HG03575 (cell line): ENCODE data around the gene MFRP.

ENCODE experiments used
- ATAC-seq: cut with Tn5 transposase; IDR thresholded peaks from one replicate; pipeline ENCODE4 v1.9.1; 2021; ENCODE audit not compliant: unreplicated experiment, insufficient number of reproducible peaks, low FRiP score; ENCODE audit errors: extremely low read depth

MFRP gene

GRCh38 chr11:119341222-119342022, 5.1 kb downstream of the MFRP start:
- ATAC-seq = no peak

- ATAC-seq = no peak
Observed at GRCh38 chr11:119340335-119341221, 5.9 kb downstream of the MFRP start, which contains the start of gene C1QTNF5. C1QTNF5 (minus strand) TSS chr11:119340883; CDS start chr11:119340397, 486 bp downstream.

- no peak for ATAC-seq
Observed at GRCh38 chr11:119339589-119340334, 6.7 kb downstream of the MFRP start.

DNA sequence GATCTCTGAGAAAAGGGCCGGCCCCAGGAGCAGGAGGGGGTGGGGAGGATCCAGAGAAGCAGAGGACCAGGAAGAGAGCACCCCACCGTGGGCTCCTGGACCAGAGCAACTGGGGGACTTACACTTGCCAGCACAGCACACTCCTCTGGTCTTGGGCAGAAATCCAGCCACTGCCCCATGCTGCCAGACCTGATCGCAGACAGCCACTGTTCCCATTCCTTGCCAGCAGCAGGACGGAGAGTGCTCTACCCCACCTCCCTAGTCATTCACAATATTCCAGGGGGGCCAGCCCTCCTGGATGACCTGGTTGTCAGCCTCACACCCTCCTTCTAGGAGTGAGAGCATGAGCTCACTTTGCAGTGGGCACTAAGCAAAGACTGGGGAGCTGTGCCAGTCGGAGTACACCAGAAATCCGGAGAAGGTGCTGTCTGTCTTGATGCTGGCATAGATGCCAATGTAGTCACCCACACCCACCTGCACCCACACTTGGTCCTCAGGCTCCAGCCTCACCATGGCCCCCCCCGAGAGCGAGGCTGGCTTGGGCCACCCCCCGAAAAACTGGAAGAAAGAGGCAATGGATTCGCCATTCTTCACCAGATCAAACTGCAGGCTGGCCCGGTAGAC, 7.4 kb downstream of the MFRP start:
- no peak for ATAC-seq

DNA sequence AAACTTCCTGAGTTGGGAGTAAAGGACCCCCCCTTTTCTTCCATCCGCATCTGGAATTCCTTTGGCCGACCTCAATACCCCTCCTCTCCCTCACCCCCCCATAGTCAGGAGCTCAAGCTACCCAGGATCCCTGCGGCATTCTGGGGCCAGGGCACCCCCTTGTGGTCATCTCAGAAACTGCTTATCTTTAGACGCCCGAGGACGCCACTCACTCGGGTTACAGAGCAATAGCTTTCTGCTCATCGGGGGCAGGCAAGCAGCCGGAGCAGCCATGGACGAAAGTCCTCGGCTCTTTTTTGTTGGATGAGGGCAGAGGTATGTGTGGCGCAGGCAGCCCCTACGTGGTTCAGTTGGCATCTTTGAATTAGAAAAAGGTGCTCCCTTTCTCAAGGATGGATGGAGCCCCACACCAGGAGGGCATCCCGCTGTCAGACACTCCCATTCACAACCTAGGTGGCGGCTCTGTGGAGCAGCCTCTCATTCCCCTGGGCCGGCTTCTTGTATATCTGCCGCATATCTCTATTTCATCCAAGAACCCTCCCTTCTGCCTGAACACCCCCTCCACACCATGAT, 8.1 kb downstream of the MFRP start:
- ATAC-seq = no peak

GRCh38 chr11:119337581-119338317, 8.8 kb downstream of the MFRP start:
- ATAC-seq = no peak

DNA sequence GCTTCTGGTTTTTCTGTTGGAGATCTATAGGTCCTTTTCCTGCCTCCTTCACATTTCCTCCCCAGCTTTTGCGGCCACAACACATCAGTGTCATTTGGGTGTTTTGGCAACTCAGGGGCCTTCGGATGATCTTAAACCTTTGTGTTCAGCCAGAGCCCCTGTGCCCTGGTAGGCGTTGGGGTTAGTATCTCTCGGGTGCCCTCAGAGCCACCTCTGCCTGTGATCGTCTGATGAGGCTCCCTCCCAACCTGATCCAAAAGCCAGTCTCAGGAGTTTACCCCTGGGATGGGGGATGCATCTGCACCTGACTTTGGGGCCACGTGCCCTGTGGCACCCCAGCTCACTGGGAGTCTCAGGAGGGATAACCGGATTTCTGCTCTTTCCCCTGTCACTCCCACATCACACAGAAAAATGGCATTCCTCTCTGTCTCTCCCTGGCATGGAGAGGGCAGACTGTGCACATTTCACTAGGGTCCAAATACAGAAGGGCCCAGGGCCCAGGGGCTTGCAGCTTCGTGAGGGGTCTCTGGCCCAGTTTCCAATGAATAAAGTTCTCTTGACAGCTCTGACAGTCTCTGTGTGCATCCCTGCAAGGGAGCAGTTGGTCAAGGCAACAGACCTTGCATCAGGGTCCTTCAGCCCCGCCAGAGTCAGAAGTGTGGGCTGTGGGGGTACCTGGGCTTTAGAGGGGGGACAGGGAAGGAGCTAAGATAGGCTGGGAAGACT, 9.6 kb downstream of the MFRP start:
- no peak for ATAC-seq

- no peak for ATAC-seq
Observed at GRCh38 chr11:119335655-119336543, 10.6 kb downstream of the MFRP start.

- ATAC-seq = no peak
Observed at GRCh38 chr11:119335091-119335654, 11.3 kb downstream of the MFRP start.

GRCh38 chr11:119334174-119334930, 12.2 kb downstream of the MFRP start, which contains the start of gene RNF26:
RNF26 (plus strand) TSS chr11:119334527; CDS start chr11:119335123, 596 bp downstream.
- ATAC-seq = peak; percentile 72

GRCh38 chr11:119332111-119332765, 14.3 kb downstream of the MFRP start:
- no peak for ATAC-seq

DNA sequence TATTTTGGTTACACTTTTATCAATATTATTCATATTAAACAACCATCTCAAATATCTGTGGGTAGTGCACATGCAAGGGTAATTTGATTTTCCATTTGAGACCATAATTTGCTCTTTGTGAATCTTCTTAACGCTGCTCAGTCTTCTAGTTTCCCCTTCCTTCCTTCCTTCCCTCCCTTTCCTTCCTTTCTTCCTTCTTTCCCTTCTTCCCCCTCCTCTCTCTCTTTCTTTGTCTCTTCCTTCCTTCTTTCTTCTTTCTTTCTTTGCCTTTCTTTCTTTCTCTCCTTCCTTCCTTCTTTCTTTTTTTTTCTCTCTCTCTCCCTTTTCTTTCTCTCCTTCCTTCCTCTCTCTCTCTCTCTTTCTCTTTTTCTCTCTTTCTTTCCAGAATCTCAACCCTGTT, 16.3 kb downstream of the MFRP start:
- ATAC-seq = no peak

GRCh38 chr11:119329320-119329719, 17.2 kb downstream of the MFRP start:
- ATAC-seq = no peak

- no peak for ATAC-seq
Observed at GRCh38 chr11:119324189-119324588, 22.3 kb downstream of the MFRP start.

- ATAC-seq = no peak
Observed at GRCh38 chr11:119323532-119324033, 22.9 kb downstream of the MFRP start.
